NT2/D1 (cell line): ENCODE measurements around the gene AGAP1.

Source experiments
- SUZ12 ChIP-seq: IDR thresholded peaks from 2 replicates; pipeline ENCODE4 v1.6.1; 2011; ENCODE audit not compliant: insufficient read length, insufficient read depth; ENCODE audit errors: extremely low read depth
- ZNF274 ChIP-seq: IDR thresholded peaks from 2 replicates; pipeline ENCODE4 v1.6.1; 2011; ENCODE audit warnings: mild to moderate bottlenecking, low read depth, low read length

- TF ChIP-seq ZNF274 (no peak), SUZ12 (no peak)
Measured at GRCh38 chr2:235616885-235617284, 123.0 kb downstream of the AGAP1 start.
